K562 (cell line): ENCODE results near the gene SNAPC2. TPM values are rescaled to one million over a fixed set of nuclear protein-coding genes. Genes with fewer than 3 reads are reported as not detected.

ENCODE experiments used
- CCAR2 ChIP-seq: fragments of 200-400 bp; formaldehyde crosslinking; IDR thresholded peaks from 2 replicates; pipeline ENCODE4 v1.6.1; 2017; ENCODE audit warnings: mild to moderate bottlenecking, low read depth, low read length
- CREM ChIP-seq: IDR thresholded peaks from 2 replicates; pipeline ENCODE4 v1.6.1; 2014; ENCODE audit warnings: antibody characterized with exemption, low read depth
- ETV6 ChIP-seq, 3 experiments: fragments of 150-350 bp in 1 of 3; sonication (generic) in 1 of 3; formaldehyde crosslinking in 1 of 3; IDR thresholded peaks; 2 replicates each; pipeline versions ENCODE4 v1.6.1 to v1.8.0; 2014 to 2022; ENCODE audit warnings: borderline replicate concordance in 2 of 3, low read depth in 2 of 3, antibody characterized with exemption in 1 of 3, low read length in 1 of 3, mild to moderate bottlenecking in 1 of 3, missing genetic modification reagents in 1 of 3
- MAZ ChIP-seq, 2 experiments: fragments of 450-650 bp in 1 of 2; sonication (generic) in 1 of 2; formaldehyde crosslinking; IDR thresholded peaks in 1 of 2; conservative IDR thresholded peaks in 1 of 2; 2 replicates each; pipeline versions ENCODE4 v1.4.0 to v1.5.0; 2020; ENCODE audit warnings: mild to moderate bottlenecking in 1 of 2, missing genetic modification reagents in 1 of 2
- SMARCC2 ChIP-seq: fragments of 450-650 bp; IDR thresholded peaks from 2 replicates; pipeline ENCODE4 v1.6.1; 2017; ENCODE audit warnings: antibody characterized with exemption, moderate library complexity, mild to moderate bottlenecking, low read depth
- SMC3 ChIP-seq: conservative IDR thresholded peaks from 2 replicates; pipeline ENCODE4 v1.6.1; 2011; ENCODE audit warnings: low read depth, low read length, improper control_type of control experiment; ENCODE audit not compliant: insufficient read depth
- SNRNP70 ChIP-seq: fragments of 200-400 bp; formaldehyde crosslinking; optimal IDR thresholded peaks from 2 replicates; pipeline ENCODE3; 2017; ENCODE audit warnings: low read depth, low read length
- ZKSCAN1 ChIP-seq: fragments of 150-350 bp; IDR thresholded peaks from 2 replicates; pipeline ENCODE4 v1.6.1; 2016; ENCODE audit warnings: low read depth, low read length
- polyA plus RNA-seq, 8 experiments: library from polyadenylated mRNA; depleted of rRNA in 4 of 8; stranded (reverse) in 5 of 8; unstranded in 3 of 8; fragments of >200 nt; fragmentation: Nextera tagmentation in 2 of 8; fragmentation: Illumina TruSeq in 1 of 8; extraction: Ambion mirVana in 2 of 8; extraction: Trizol in 1 of 8; gene quantifications; 2 replicates each; pipeline versions ENCODE4 v1.2.1 to v1.2.3, GENCODE V29; 2011 to 2014; ENCODE audit warnings: inconsistent platforms in 1 of 8, missing spikeins in 1 of 8
- total RNA-seq, 7 experiments: library from RNA; depleted of rRNA in 6 of 7; stranded (reverse); fragments of >200 nt in 6 of 7; fragmentation: Illumina TruSeq in 2 of 7; extraction: Trizol in 2 of 7; gene quantifications; 2 replicates each; pipeline versions ENCODE4 v1.2.1 to v1.2.3, GENCODE V29; 2011 to 2021; ENCODE audit warnings: low replicate concordance in 1 of 7
- TF ChIP-seq, protein P1 (sequence below): fragments of 450-650 bp; IDR thresholded peaks from 2 replicates; pipeline ENCODE4 v1.6.1; 2016; ENCODE audit warnings: mild to moderate bottlenecking
- TF ChIP-seq, protein P2 (sequence below), 2 experiments: fragments of 450-650 bp in 1 of 2; sonication (generic) in 1 of 2; formaldehyde crosslinking in 1 of 2; IDR thresholded peaks in 1 of 2; conservative IDR thresholded peaks in 1 of 2; 2 replicates each; pipeline versions ENCODE4 v1.6.1 to v1.8.1; 2016 to 2023; ENCODE audit warnings: mild to moderate bottlenecking in 2 of 2, moderate library complexity in 2 of 2, inconsistent platforms in 1 of 2, missing genetic modification reagents in 1 of 2
- TF ChIP-seq, protein P3 (sequence below): sonication (generic); formaldehyde crosslinking; IDR thresholded peaks from 2 replicates; pipeline ENCODE4 v1.8.0; 2022; ENCODE audit warnings: missing genetic modification reagents, mild to moderate bottlenecking, moderate library complexity, borderline replicate concordance

Gene SNAPC2
- total and polyA plus RNA-seq, 9 of the 15 experiments (the other 6 are each of a cell fraction or from before 2014, with no cell fraction given): 0.59 to 45.1 (median 15.3) TPM

DNA sequence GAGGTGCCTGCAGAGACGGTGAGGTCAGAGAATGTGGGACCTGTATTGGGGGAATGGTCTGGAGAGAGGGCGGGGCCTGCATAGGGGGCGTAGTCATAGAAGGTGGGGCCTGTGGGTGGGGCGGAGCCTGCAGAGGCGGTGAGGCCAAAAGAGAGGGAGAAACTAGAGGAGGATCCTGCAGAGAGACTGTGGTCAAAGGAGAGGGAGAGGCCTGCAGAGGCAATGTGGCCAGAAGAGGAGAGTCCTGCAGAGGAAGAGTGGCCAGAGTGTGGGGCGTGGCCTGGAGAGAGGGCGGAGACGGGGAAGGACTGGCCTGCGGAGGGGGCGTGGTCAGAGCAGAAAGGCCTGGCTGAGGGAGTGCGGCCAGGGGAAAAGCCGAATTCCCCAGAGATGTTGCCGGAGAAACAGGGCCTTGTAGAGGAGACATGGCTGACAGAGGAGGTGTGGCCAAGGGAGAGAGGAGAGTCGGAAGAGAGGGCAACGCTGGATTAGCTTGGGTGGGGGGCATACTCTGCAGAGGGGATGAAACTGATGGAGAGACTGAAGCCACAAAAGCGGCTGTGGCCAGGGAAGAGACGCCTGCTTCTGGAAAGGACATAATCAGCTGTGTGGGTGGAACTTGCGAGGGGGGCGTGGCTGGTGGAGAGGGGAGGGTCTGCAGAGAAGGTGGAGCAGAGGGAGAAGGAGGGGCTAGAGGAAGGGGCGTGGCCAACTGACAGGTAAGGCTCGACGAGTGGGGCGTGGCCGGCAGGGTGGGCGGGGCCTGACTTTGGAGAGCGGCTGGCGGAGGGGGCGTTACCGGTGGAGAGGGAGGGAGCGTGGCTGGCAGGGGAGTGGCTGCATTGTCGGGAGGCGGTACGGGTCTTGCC, 48.5 kb upstream of the SNAPC2 start (continued):
- no peak for TF ChIP-seq SMC3
- TF ChIP-seq ETV6 (IDR thresholded peaks at IDR 0.05; ENCODE audit: borderline replicate concordance in 1 of 2, low read depth in 2 of 2, low read length in 1 of 2): no peak
- no peak for TF ChIP-seq ETV6 (CRISPR knock-in tag; IDR thresholded peaks at IDR 0.05; ENCODE audit: borderline replicate concordance)
- no peak for TF ChIP-seq SMARCC2
- no peak for TF ChIP-seq CCAR2
- TF ChIP-seq CREM: peak; percentile 35; the same call in 1 of the 2 replicates
- TF ChIP-seq SNRNP70: no peak
- TF ChIP-seq MAZ (CRISPR knock-in tag; conservative IDR thresholded peaks at IDR 0.05 in 1 of 2, IDR thresholded peaks at IDR 0.05 in 1 of 2): no peak
- TF ChIP-seq ZKSCAN1: no peak
- TF ChIP-seq, protein P1, sequence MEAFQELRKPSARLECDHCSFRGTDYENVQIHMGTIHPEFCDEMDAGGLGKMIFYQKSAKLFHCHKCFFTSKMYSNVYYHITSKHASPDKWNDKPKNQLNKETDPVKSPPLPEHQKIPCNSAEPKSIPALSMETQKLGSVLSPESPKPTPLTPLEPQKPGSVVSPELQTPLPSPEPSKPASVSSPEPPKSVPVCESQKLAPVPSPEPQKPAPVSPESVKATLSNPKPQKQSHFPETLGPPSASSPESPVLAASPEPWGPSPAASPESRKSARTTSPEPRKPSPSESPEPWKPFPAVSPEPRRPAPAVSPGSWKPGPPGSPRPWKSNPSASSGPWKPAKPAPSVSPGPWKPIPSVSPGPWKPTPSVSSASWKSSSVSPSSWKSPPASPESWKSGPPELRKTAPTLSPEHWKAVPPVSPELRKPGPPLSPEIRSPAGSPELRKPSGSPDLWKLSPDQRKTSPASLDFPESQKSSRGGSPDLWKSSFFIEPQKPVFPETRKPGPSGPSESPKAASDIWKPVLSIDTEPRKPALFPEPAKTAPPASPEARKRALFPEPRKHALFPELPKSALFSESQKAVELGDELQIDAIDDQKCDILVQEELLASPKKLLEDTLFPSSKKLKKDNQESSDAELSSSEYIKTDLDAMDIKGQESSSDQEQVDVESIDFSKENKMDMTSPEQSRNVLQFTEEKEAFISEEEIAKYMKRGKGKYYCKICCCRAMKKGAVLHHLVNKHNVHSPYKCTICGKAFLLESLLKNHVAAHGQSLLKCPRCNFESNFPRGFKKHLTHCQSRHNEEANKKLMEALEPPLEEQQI: no peak
- TF ChIP-seq, protein P2, sequence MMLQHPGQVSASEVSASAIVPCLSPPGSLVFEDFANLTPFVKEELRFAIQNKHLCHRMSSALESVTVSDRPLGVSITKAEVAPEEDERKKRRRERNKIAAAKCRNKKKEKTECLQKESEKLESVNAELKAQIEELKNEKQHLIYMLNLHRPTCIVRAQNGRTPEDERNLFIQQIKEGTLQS (IDR thresholded peaks at IDR 0.05): no peak
- TF ChIP-seq, protein P2 (CRISPR knock-in tag; conservative IDR thresholded peaks at IDR 0.05): no peak
- TF ChIP-seq, protein P3, sequence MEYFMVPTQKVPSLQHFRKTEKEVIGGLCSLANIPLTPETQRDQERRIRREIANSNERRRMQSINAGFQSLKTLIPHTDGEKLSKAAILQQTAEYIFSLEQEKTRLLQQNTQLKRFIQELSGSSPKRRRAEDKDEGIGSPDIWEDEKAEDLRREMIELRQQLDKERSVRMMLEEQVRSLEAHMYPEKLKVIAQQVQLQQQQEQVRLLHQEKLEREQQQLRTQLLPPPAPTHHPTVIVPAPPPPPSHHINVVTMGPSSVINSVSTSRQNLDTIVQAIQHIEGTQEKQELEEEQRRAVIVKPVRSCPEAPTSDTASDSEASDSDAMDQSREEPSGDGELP (CRISPR knock-in tag): peak; percentile 99
